ENCODE results near the gene SERPINA1. TPM values are rescaled to one million over a fixed set of nuclear protein-coding genes. Genes with fewer than 3 reads are reported as not detected.
A peak's percentile ranks its signal among the peaks of the same experiment; 100 is the strongest.

The SERPINA1 gene
- total RNA-seq, 1 experiment from 2014 or later: 9.1 TPM

DNA sequence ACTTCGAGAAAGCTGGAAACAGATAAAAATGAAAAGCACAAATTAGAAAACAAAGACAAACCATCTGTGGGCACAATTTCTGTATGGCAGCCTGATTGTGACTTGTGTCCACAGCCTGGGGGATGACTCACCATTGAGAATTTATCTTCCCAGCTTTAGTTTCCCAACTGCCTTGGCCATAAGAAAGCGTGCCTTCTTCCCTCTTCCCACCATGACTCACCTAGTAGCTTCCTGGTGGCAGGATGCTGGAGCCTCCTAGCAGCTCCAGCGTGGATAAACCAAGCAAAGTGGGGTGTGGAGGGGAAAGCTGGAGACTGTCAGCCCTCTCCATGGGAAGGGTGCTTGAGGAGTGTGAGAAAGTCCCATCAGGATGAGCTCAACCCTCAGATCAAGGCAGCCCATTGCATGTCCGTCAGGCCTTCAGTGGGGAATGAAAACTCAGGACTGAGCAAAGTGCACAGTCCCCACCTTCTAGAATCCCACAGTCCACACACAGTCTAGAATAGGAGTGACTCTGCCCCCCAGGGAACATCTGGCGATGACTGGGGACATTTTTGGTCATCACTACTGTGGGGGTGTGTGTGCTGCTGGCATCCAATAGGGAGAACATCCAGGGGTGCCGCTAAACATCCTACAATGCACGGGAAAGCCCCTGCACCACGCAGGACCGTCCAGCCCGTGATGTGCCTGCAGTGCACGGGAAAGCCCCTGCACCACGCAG lies 42.9 kb downstream of the SERPINA1 start (continued):
- TF ChIP-seq, protein P1, sequence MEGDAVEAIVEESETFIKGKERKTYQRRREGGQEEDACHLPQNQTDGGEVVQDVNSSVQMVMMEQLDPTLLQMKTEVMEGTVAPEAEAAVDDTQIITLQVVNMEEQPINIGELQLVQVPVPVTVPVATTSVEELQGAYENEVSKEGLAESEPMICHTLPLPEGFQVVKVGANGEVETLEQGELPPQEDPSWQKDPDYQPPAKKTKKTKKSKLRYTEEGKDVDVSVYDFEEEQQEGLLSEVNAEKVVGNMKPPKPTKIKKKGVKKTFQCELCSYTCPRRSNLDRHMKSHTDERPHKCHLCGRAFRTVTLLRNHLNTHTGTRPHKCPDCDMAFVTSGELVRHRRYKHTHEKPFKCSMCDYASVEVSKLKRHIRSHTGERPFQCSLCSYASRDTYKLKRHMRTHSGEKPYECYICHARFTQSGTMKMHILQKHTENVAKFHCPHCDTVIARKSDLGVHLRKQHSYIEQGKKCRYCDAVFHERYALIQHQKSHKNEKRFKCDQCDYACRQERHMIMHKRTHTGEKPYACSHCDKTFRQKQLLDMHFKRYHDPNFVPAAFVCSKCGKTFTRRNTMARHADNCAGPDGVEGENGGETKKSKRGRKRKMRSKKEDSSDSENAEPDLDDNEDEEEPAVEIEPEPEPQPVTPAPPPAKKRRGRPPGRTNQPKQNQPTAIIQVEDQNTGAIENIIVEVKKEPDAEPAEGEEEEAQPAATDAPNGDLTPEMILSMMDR (IDR thresholded peaks at IDR 0.05 in 2 of 3, conservative IDR thresholded peaks at IDR 0.05 in 1 of 3; ENCODE audit: borderline replicate concordance in 1 of 3, insufficient read depth in 1 of 3, low read depth in 2 of 3, low read length in 2 of 3): no peak
- TF ChIP-seq CBX3 (IDR thresholded peaks at IDR 0.05; ENCODE audit: low read depth) (peak; percentile 88), YY1 (IDR thresholded peaks at IDR 0.05; ENCODE audit: extremely low read depth, insufficient replicate concordance, low read depth, low read length) (no peak), ZFX (IDR thresholded peaks at IDR 0.05) (no peak), EZH2 (IDR thresholded peaks at IDR 0.05) (no peak)

DNA sequence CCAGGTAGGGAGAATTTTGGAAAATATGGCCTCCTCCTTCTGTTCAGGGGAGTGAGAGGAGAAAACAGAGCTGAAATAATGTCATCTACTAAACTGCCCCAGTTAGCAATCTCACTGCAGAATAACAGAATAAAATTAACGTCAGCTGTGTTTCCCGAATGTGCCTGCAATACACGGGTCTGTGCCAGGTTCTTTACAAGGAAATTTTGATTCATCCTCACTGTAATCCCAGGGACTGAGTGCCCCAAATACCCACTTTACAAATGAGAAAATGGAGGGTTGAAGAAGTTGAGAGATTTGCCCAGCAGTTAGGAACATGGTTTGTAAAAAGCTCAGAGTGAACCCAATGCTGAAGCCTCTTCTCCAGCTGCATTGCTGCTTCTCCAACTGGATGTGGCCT lies 44.0 kb downstream of the SERPINA1 start:
- Histone ChIP-seq H3K9ac (ENCODE audit: low read length) (no peak overlapping the region), H4K20me1 (ENCODE audit: insufficient read depth) (no peaks in the 10 kb centered on the region), H3K4me2 (ENCODE audit: low read length) (peak overlapping the region; percentile 55; the same call in 1 of the 2 replicates), H3K9me3 (ENCODE audit: control insufficient read depth in 1 of 2, insufficient read depth in 1 of 2, low read depth in 1 of 2, low read length in 2 of 2) (no peaks in the 10 kb centered on the region), H3K27me3 (ENCODE audit: insufficient read depth, low read length) (no peaks in the 10 kb centered on the region; the same call in 1 of the 2 replicates), H2AFZ (ENCODE audit: low read depth, low read length, poor library complexity, severe bottlenecking) (no peak overlapping the region), H3K79me2 (ENCODE audit: insufficient read depth, low read length) (no peaks in the 10 kb centered on the region), H3K36me3 (ENCODE audit: control insufficient read depth in 1 of 2, insufficient read depth in 2 of 2, low read length in 2 of 2) (no peaks in the 10 kb centered on the region), H3K4me1 (ENCODE audit: control insufficient read depth in 1 of 2, insufficient read depth in 2 of 2, low read length in 2 of 2) (peaks cover 18 to 54% of the 10 kb centered on the region in 2 experiments), H3K9me2 (ENCODE audit: insufficient read depth) (no peaks in the 10 kb centered on the region), H3K4me3 (replicated peaks in 1 of 2; ENCODE audit: low read depth in 1 of 2, low read length in 2 of 2) (no peak overlapping the region), H3K27ac (ENCODE audit: low read depth, low read length) (no peak overlapping the region)
- ChIA-PET RAD21 (ENCODE audit: low non-redundant PET in 1 of 2, low total read pairs in 2 of 2, uncharacterized antibody in 2 of 2, unreplicated experiment in 2 of 2) (no interaction called here), CTCF (interaction anchor here (1.1 to 1.3 kb wide), 2 partner anchors 79 to 205 kb away, joined by 3 read pairs; no protein-coding TSS in a partner anchor), POLR2A (no interaction called here)
- TF ChIP-seq YY1 (IDR thresholded peaks at IDR 0.05; ENCODE audit: extremely low read depth, insufficient replicate concordance, low read depth, low read length) (no peak), TCF7L2 (IDR thresholded peaks at IDR 0.05; ENCODE audit: borderline replicate concordance, extremely low read depth, insufficient read depth, insufficient read length) (no peak), SP1 (IDR thresholded peaks at IDR 0.05; ENCODE audit: low read depth) (no peak), EZH2 (IDR thresholded peaks at IDR 0.05) (no peak), POLR2AphosphoS5 (IDR thresholded peaks at IDR 0.05; ENCODE audit: low read depth, low read length) (no peak), CBX3 (IDR thresholded peaks at IDR 0.05; ENCODE audit: low read depth) (no peak), ELF1 (IDR thresholded peaks at IDR 0.05; ENCODE audit: borderline replicate concordance, low read depth) (no peak)
- TF ChIP-seq, protein P2, sequence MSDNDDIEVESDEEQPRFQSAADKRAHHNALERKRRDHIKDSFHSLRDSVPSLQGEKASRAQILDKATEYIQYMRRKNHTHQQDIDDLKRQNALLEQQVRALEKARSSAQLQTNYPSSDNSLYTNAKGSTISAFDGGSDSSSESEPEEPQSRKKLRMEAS (IDR thresholded peaks at IDR 0.05): no peak
- TF ChIP-seq, protein P3, sequence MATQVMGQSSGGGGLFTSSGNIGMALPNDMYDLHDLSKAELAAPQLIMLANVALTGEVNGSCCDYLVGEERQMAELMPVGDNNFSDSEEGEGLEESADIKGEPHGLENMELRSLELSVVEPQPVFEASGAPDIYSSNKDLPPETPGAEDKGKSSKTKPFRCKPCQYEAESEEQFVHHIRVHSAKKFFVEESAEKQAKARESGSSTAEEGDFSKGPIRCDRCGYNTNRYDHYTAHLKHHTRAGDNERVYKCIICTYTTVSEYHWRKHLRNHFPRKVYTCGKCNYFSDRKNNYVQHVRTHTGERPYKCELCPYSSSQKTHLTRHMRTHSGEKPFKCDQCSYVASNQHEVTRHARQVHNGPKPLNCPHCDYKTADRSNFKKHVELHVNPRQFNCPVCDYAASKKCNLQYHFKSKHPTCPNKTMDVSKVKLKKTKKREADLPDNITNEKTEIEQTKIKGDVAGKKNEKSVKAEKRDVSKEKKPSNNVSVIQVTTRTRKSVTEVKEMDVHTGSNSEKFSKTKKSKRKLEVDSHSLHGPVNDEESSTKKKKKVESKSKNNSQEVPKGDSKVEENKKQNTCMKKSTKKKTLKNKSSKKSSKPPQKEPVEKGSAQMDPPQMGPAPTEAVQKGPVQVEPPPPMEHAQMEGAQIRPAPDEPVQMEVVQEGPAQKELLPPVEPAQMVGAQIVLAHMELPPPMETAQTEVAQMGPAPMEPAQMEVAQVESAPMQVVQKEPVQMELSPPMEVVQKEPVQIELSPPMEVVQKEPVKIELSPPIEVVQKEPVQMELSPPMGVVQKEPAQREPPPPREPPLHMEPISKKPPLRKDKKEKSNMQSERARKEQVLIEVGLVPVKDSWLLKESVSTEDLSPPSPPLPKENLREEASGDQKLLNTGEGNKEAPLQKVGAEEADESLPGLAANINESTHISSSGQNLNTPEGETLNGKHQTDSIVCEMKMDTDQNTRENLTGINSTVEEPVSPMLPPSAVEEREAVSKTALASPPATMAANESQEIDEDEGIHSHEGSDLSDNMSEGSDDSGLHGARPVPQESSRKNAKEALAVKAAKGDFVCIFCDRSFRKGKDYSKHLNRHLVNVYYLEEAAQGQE (IDR thresholded peaks at IDR 0.05; ENCODE audit: low read depth): no peak
- TF ChIP-seq, protein P1 (IDR thresholded peaks at IDR 0.05 in 2 of 3, conservative IDR thresholded peaks at IDR 0.05 in 1 of 3; ENCODE audit: borderline replicate concordance in 1 of 3, insufficient read depth in 1 of 3, low read depth in 2 of 3, low read length in 2 of 3): no peak
- intact Hi-C loops (cut with micrococcal nuclease): no loop called here
- ATAC-seq: no peak
- no TSS peak for BruUV-seq (replicated peaks)
- DNase-seq (ENCODE audit: low read depth, low spot score): no peak

All from HCT116 (cell line).